H1 (cell line): ENCODE results near the gene RSAD2. TPM values are rescaled to one million over a fixed set of nuclear protein-coding genes. Genes with fewer than 3 reads are reported as not detected.

Experiments used
- CTCF ChIA-PET: fragments of 300-600 bp; sonication (Branson Sonifier 250); formaldehyde crosslinking; loops from one replicate; lab custom pipeline; 2021; ENCODE audit not compliant: partially characterized antibody; lab: Charles Lee
- POLR2A ChIA-PET: fragments of 300-600 bp; sonication (Branson Sonifier 250); formaldehyde crosslinking; loops from one replicate; lab custom pipeline; 2021; ENCODE audit warnings: inconsistent platforms; ENCODE audit not compliant: partially characterized antibody; lab: Charles Lee
- DNase-seq, 2 experiments: peaks; one replicate each; pipeline versions ENCODE4 v3.0.0 to v3.0.0-alpha.2; 2010 to 2022; ENCODE audit warnings: low spot score in 2 of 2, low read depth in 1 of 2, mixed read lengths in 1 of 2
- FAIRE-seq: peaks from 2 replicates; lab custom pipeline; 2011; peaks lifted over from hg19 to GRCh38; lab: Jason Lieb, UNC
- H2AFZ ChIP-seq: 2 replicates; pipeline ENCODE4 v1.8.1; 2012; ENCODE audit warnings: low read length, inconsistent platforms
- H2AK5ac ChIP-seq: 2 replicates; pipeline ENCODE4 v1.6.1; 2013; ENCODE audit warnings: low read depth, low read length
- H2BK120ac ChIP-seq: replicated peaks from 2 replicates; pipeline ENCODE3; 2013; ENCODE audit warnings: low read depth, low read length, inconsistent platforms
- H2BK12ac ChIP-seq: 2 replicates; pipeline ENCODE4 v1.6.1; 2013; ENCODE audit warnings: low read depth, low read length
- H2BK15ac ChIP-seq: 2 replicates; pipeline ENCODE4 v1.6.1; 2013; ENCODE audit warnings: low read length
- H2BK20ac ChIP-seq: 2 replicates; pipeline ENCODE4 v1.6.1; 2013; ENCODE audit warnings: low read length
- H2BK5ac ChIP-seq: 2 replicates; pipeline ENCODE4 v1.6.1; 2013; ENCODE audit warnings: low read depth, low read length
- H3K14ac ChIP-seq: 2 replicates; pipeline ENCODE4 v1.6.1; 2013; ENCODE audit warnings: inconsistent platforms; ENCODE audit not compliant: insufficient read length
- H3K18ac ChIP-seq: 2 replicates; pipeline ENCODE4 v1.6.1; 2013; ENCODE audit warnings: low read length; ENCODE audit errors: extremely low read depth
- H3K23ac ChIP-seq: 2 replicates; pipeline ENCODE4 v1.6.1; 2013; ENCODE audit warnings: inconsistent platforms; ENCODE audit not compliant: insufficient read length
- H3K23me2 ChIP-seq: 2 replicates; pipeline ENCODE4 v1.6.1; 2013; ENCODE audit warnings: low read depth, low read length
- H3K27ac ChIP-seq: 2 replicates; pipeline ENCODE4 v1.6.1; 2011; ENCODE audit warnings: low read depth, low read length, inconsistent platforms
- H3K27me3 ChIP-seq, 4 experiments: replicated peaks in 1 of 4; 1 replicate in 1 of 4; 2 replicates in 3 of 4; pipeline versions ENCODE4 v1.6.1 to v1.8.1; 2011 to 2013; ENCODE audit warnings: low read length in 3 of 4, mild to moderate bottlenecking in 3 of 4, inconsistent platforms in 2 of 4, mixed read lengths in 2 of 4, moderate library complexity in 1 of 4; ENCODE audit not compliant: control insufficient read depth in 3 of 4, insufficient read depth in 3 of 4; ENCODE audit errors: extremely low read depth in 1 of 4
- H3K36me3 ChIP-seq, 4 experiments: 2 replicates each; pipeline versions ENCODE4 v1.6.1 to v1.8.1; 2011 to 2013; ENCODE audit warnings: mild to moderate bottlenecking in 4 of 4, low read length in 3 of 4, moderate library complexity in 2 of 4, control low read depth in 1 of 4, inconsistent platforms in 1 of 4; ENCODE audit not compliant: insufficient read depth in 4 of 4, control insufficient read depth in 2 of 4
- H3K4ac ChIP-seq: replicated peaks from 2 replicates; pipeline ENCODE3; 2013; ENCODE audit warnings: low read length, low read depth, mixed read lengths, inconsistent platforms; ENCODE audit not compliant: insufficient read length
- H3K4me1 ChIP-seq, 4 experiments: replicated peaks in 1 of 4; 1 replicate in 1 of 4; 2 replicates in 3 of 4; pipeline versions ENCODE4 v1.6.1 to v1.8.1; 2011 to 2013; ENCODE audit warnings: low read length in 3 of 4, inconsistent platforms in 2 of 4, mixed read lengths in 1 of 4; ENCODE audit not compliant: insufficient read depth in 4 of 4, control insufficient read depth in 3 of 4
- H3K4me2 ChIP-seq, 2 experiments: 2 replicates each; pipeline versions ENCODE4 v1.6.1 to v1.8.1; 2011 to 2013; ENCODE audit warnings: low read depth in 2 of 2, low read length in 2 of 2, control low read depth in 1 of 2, inconsistent platforms in 1 of 2, mild to moderate bottlenecking in 1 of 2; ENCODE audit not compliant: insufficient read depth in 1 of 2
- H3K4me3 ChIP-seq, 4 experiments: fragments of 200-600, 300-600 bp in 1 of 4; sonication (generic), shearing (Covaris generic), sonication (Bioruptor Twin) in 1 of 4; 2 replicates each; pipeline versions ENCODE4 v1.5.1 to v1.8.1; 2011 to 2016; ENCODE audit warnings: low read length in 4 of 4, low read depth in 3 of 4, control low read depth in 2 of 4, inconsistent platforms in 2 of 4, mild to moderate bottlenecking in 2 of 4, mixed read lengths in 1 of 4, moderate library complexity in 1 of 4; ENCODE audit not compliant: insufficient read depth in 2 of 4; ENCODE audit errors: extremely low read depth in 1 of 4
- H3K56ac ChIP-seq: replicated peaks from 2 replicates; pipeline ENCODE3; 2013; ENCODE audit warnings: low read depth, mild to moderate bottlenecking, mixed read lengths, low read length, inconsistent platforms; ENCODE audit not compliant: insufficient read length
- H3K79me1 ChIP-seq: 2 replicates; pipeline ENCODE4 v1.6.1; 2013; ENCODE audit warnings: low read depth, low read length, control low read depth
- H3K79me2 ChIP-seq, 2 experiments: 2 replicates each; pipeline versions ENCODE4 v1.6.1 to v1.8.1; 2012 to 2013; ENCODE audit warnings: low read length in 2 of 2, mild to moderate bottlenecking in 2 of 2, inconsistent platforms in 1 of 2; ENCODE audit not compliant: insufficient read depth in 2 of 2, control insufficient read depth in 1 of 2
- H3K9ac ChIP-seq, 4 experiments: replicated peaks in 1 of 4; 1 replicate in 1 of 4; 2 replicates in 3 of 4; pipeline versions ENCODE4 v1.6.1 to v1.8.1; 2011 to 2013; ENCODE audit warnings: low read depth in 3 of 4, low read length in 3 of 4, control low read depth in 2 of 4, mild to moderate bottlenecking in 2 of 4, moderate library complexity in 2 of 4, inconsistent platforms in 1 of 4; ENCODE audit errors: extremely low read depth in 1 of 4
- H3K9me3 ChIP-seq, 2 experiments: 2 replicates each; pipeline versions ENCODE4 v1.6.1 to v1.8.1; 2012 to 2013; ENCODE audit warnings: mild to moderate bottlenecking in 2 of 2, moderate library complexity in 2 of 2, control low read depth in 1 of 2, inconsistent platforms in 1 of 2, low read depth in 1 of 2, low read length in 1 of 2, mixed read lengths in 1 of 2; ENCODE audit not compliant: insufficient read depth in 2 of 2
- H4K20me1 ChIP-seq, 2 experiments: replicated peaks in 1 of 2; 2 replicates each; pipeline versions ENCODE3 to v1.8.1; 2011 to 2013; ENCODE audit warnings: inconsistent platforms in 2 of 2, low read length in 2 of 2, mild to moderate bottlenecking in 1 of 2; ENCODE audit not compliant: insufficient read depth in 2 of 2, control insufficient read depth in 1 of 2
- H4K5ac ChIP-seq: 2 replicates; pipeline ENCODE4 v1.6.1; 2013; ENCODE audit warnings: low read length, low read depth, mixed read lengths, inconsistent platforms; ENCODE audit not compliant: insufficient read length
- H4K8ac ChIP-seq: 2 replicates; pipeline ENCODE4 v1.8.0; 2013; ENCODE audit warnings: mild to moderate bottlenecking, moderate library complexity, low read length, inconsistent platforms; ENCODE audit not compliant: insufficient read depth; ENCODE audit errors: extremely low read depth
- H4K91ac ChIP-seq: replicated peaks from 2 replicates; pipeline ENCODE3; 2013; ENCODE audit warnings: low read length, mixed read lengths, inconsistent platforms; ENCODE audit not compliant: insufficient read length
- EGR1 ChIP-seq: IDR thresholded peaks from 2 replicates; pipeline ENCODE4 v1.6.1; 2011; ENCODE audit warnings: low read depth, low read length, borderline replicate concordance
- FOSL1 ChIP-seq: IDR thresholded peaks from 2 replicates; pipeline ENCODE4 v1.6.1; 2011; ENCODE audit warnings: mild to moderate bottlenecking, low read depth, low read length, moderate library complexity; ENCODE audit not compliant: insufficient read depth
- RXRA ChIP-seq: IDR thresholded peaks from 2 replicates; pipeline ENCODE4 v1.6.1; 2011; ENCODE audit warnings: low read depth, mild to moderate bottlenecking, low read length, moderate library complexity; ENCODE audit not compliant: insufficient read depth
- WGBS, 2 experiments: shearing (Covaris generic) in 1 of 2; methylation state at CpG; one replicate each; pipeline versions ENCODE4 v1.1.6 to v1.1.7; 2013 to 2015; ENCODE audit warnings: low lambda C conversion rate in 2 of 2, mixed read lengths in 2 of 2, inconsistent platforms in 1 of 2, low coverage in 1 of 2, missing lambda C conversion rate in 1 of 2; ENCODE audit not compliant: insufficient replicate concordance in 2 of 2, insufficient coverage in 1 of 2, insufficient read length in 1 of 2; ENCODE audit errors: extremely low coverage in 1 of 2, missing lambda C conversion rate in 1 of 2; 5-methylcytosine and 5-hydroxymethylcytosine counted together
- polyA plus RNA-seq, 7 experiments: library from polyadenylated mRNA; depleted of rRNA in 3 of 7; stranded (reverse) in 5 of 7; unstranded in 2 of 7; fragments of >200 nt in 5 of 7; fragments of 200-250 nt in 2 of 7; gene quantifications; 1 replicate in 5 of 7; 2 replicates in 1 of 7; 4 replicates in 1 of 7; pipeline versions ENCODE4 v1.2.1 to v1.2.3, GENCODE V29; 2011 to 2013; ENCODE audit warnings: missing spikeins in 2 of 7, mixed read lengths in 2 of 7
- total RNA-seq: library from RNA; stranded (reverse); fragmentation: NEBNext Ultra II Directional; extraction: Animal tissue kit (Norgen Biotek cat#: 25700); gene quantifications from 2 replicates; pipeline ENCODE4 v1.2.1, GENCODE V29; 2021

The RSAD2 gene
- total and polyA plus RNA-seq, 2 of the 8 experiments (the other 6 are each of a cell fraction or from before 2014, with no cell fraction given), result not detected

- no peak overlapping the region for H3K9ac ChIP-seq
- H4K91ac ChIP-seq, result no peak overlapping the region
- H4K5ac ChIP-seq, result no peak overlapping the region
- FAIRE-seq, result no peak
- CTCF ChIA-PET, result interaction anchor here (0.6 to 3.9 kb wide), 12 partner anchors 11 to 121 kb away, joined by 3 to 16 read pairs (median 3); no protein-coding TSS in a partner anchor
- no peak overlapping the region for H3K18ac ChIP-seq
- H3K56ac ChIP-seq, result no peak overlapping the region
- H2BK12ac ChIP-seq, result no peak overlapping the region
- H2BK5ac ChIP-seq, result no peak overlapping the region; the same call in 1 of the 2 replicates
- no peaks in the 10 kb centered on the region for H3K36me3 ChIP-seq
- H3K23me2 ChIP-seq, result peaks cover 6% of the 10 kb centered on the region
- H3K4me1 ChIP-seq, result peaks cover 3 to 8% (median 5%) of the 10 kb centered on the region in 4 experiments
- H3K4me2 ChIP-seq, result no peak overlapping the region
- no peak overlapping the region for H2AFZ ChIP-seq
- DNase-seq, result no peak
- H3K79me2 ChIP-seq, result peaks cover 0 to 20% of the 10 kb centered on the region in 2 experiments; a peak in 2 of 4 replicates
- no peak overlapping the region for H2BK120ac ChIP-seq
- no peak overlapping the region for H3K27ac ChIP-seq
- H4K8ac ChIP-seq, result no peak overlapping the region
- no peak overlapping the region for H3K14ac ChIP-seq
- H3K4me3 ChIP-seq, result no peak overlapping the region
- H4K20me1 ChIP-seq, result peaks cover 2 to 10% of the 10 kb centered on the region in 2 experiments
- no peak overlapping the region for H2BK15ac ChIP-seq
- H3K79me1 ChIP-seq, result peaks cover 7% of the 10 kb centered on the region; the same call in 1 of the 2 replicates
- no peak overlapping the region for H3K23ac ChIP-seq
- H3K4ac ChIP-seq, result no peak overlapping the region
- peak overlapping the region; percentile 26; the same call in 1 of the 2 replicates for H2AK5ac ChIP-seq
- H3K27me3 ChIP-seq, result peaks cover 0 to 8% (median 0%) of the 10 kb centered on the region in 4 experiments; a peak in 2 of 7 replicates
- no peak overlapping the region for H2BK20ac ChIP-seq
- WGBS, 2 experiments, result 82% methylated on average over 11 of the region's 11 CpGs; no CpG with 5 or more reads in 1 of the 2 experiments
- no peak for TF ChIP-seq EGR1
- no peak for TF ChIP-seq FOSL1
- no peak for TF ChIP-seq RXRA
- no peaks in the 10 kb centered on the region for H3K9me3 ChIP-seq
- POLR2A ChIA-PET, result interaction anchor here (1.4 kb wide), 1 partner anchor 115 kb away, joined by 3 read pairs; no protein-coding TSS in a partner anchor
Measured at GRCh38 chr2:6921321-6921922, 43.8 kb downstream of the RSAD2 start.
